Heart right ventricle (tissue), 16 donors: ENCODE data around the gene TAF5L. TPM values are rescaled to one million over a fixed set of nuclear protein-coding genes. Genes with fewer than 3 reads are reported as not detected.
A peak's percentile ranks its signal among the peaks of the same experiment; 100 is the strongest.

Experiments
- ATAC-seq, 8 donors: fragments of 200-7000 bp; cut with Tn5 transposase; one replicate each; pipeline ENCODE4 v1.9.1; 2020; ENCODE audit warnings: mild to moderate bottlenecking in 8 of 8, moderate library complexity in 8 of 8, moderate number of reproducible peaks in 1 of 8
- DNase-seq, 2 donors: peaks; one replicate each; pipeline ENCODE4 v3.0.0-alpha.2; 2020
- H3K27ac ChIP-seq, 10 donors: fragments of 200-600 bp; sonication (generic) in 2 of 10; one replicate each; pipeline versions ENCODE4 v1.5.0 to v1.8.0; 2020 to 2022; ENCODE audit warnings: mild to moderate bottlenecking in 3 of 10
- H3K27me3 ChIP-seq, 7 donors: fragments of 200-600 bp; one replicate each; pipeline ENCODE4 v1.8.0; 2021 to 2022; ENCODE audit warnings: mild to moderate bottlenecking in 2 of 7
- H3K36me3 ChIP-seq, 9 donors: fragments of 200-600 bp; sonication (generic) in 1 of 9; one replicate each; pipeline versions ENCODE4 v1.5.0 to v1.8.0; 2020 to 2022; ENCODE audit warnings: mild to moderate bottlenecking in 2 of 9
- H3K4me1 ChIP-seq, 9 donors: fragments of 200-600 bp; sonication (generic) in 1 of 9; one replicate each; pipeline versions ENCODE4 v1.5.0 to v1.8.0; 2020 to 2022; ENCODE audit warnings: mild to moderate bottlenecking in 4 of 9
- H3K4me3 ChIP-seq, 10 donors: fragments of 200-600 bp; sonication (generic) in 2 of 10; one replicate each; pipeline versions ENCODE4 v1.5.0 to v1.8.0; 2020 to 2022; ENCODE audit warnings: mild to moderate bottlenecking in 7 of 10, moderate library complexity in 2 of 10
- H3K9me3 ChIP-seq, 11 donors: fragments of 200-600 bp in 10 of 11; sonication (generic) in 2 of 11; one replicate each; pipeline versions ENCODE4 v1.5.0 to v1.8.0; 2013 to 2022; ENCODE audit warnings: mild to moderate bottlenecking in 2 of 11, control low read depth in 1 of 11, moderate library complexity in 1 of 11
- WGBS, 2 donors: extraction: QIAGEN DNeasy Blood & Tissue Kit; methylation state at CpG; one replicate each; pipeline ENCODE4 v1.1.7; 2013; ENCODE audit warnings: inconsistent platforms in 1 of 2; 5-methylcytosine and 5-hydroxymethylcytosine counted together
- intact Hi-C, 10 donors: fragments of 100-400 bp; cut with DNase I; formaldehyde crosslinking; loops; one replicate each; pipeline versions ENCODE4 v1.11.1 to v1.14.2; 2022
- polyA plus RNA-seq, 2 donors: library from polyadenylated mRNA; stranded (reverse); fragments of 200-250 nt; gene quantifications; one replicate each; pipeline ENCODE4 v1.2.3, GENCODE V29; 2013
- total RNA-seq, 10 donors: library from RNA; stranded (reverse); fragmentation: NEBNext Ultra II Directional in 3 of 10; extraction: Animal tissue kit (Norgen Biotek cat#: 25700) in 3 of 10; gene quantifications; one replicate each; pipeline versions ENCODE4 v1.2.1 to v1.2.4, GENCODE V29; 2021 to 2023
- TF ChIP-seq, protein P1 (sequence below), 9 donors: fragments of 200-600 bp; sonication (generic) in 2 of 9; IDR thresholded peaks; one replicate each; pipeline versions ENCODE4 v1.5.0 to v1.8.0; 2021 to 2022; ENCODE audit warnings: antibody characterized with exemption in 9 of 9, mild to moderate bottlenecking in 5 of 9, moderate library complexity in 1 of 9
- donor health status: Arrhythmogenic right ventricular cardiomyopathy.
- donor health status: ischemic (EF 13 %, LVEDD 7.1; RV severe dilation, severe dysfunction).
- donor health status: healthy with polysubstance abuse.
- donor health status: DM: no; HTN: yes; CAD: no.
- donor health status: DM: no; HTN: no; CAD: no.
- donor health status: ischemic (EF 25% LVEDD 6.9; RV normal size, moderate dysfunction).
- donor health status: ischemic (EF 25% LVEDD 5.7; RV mildly dilated, moderate dysfunction).
- donor health status: healthy.
- donor health status: DM: yes; HTN: yes; CAD: no.
- donor health status: Ischemic cardiomyopathy.
- donor health status: ischemic (EF 35%, LVEDD 5.7; RV mildly dilated, moderate dysfunction).
- donor health status: nonischemic (EF 11% LVEDD 7.7; RV severe dilation, severe dysfunction).
- donor health status: DM: yes; HTN: yes; CAD: no.
- donor health status: PGD.
- donor health status: ischemic (EF 29% LVEDD 5.4; RV normal size, mild dysfunction).
- donor health status: nonischemic (EF 23%, LVEDD 6.1; RV moderate dilation, normal function).

The TAF5L gene
- total and polyA plus RNA-seq, 12 donors, result 6.0 to 13.7 (median 10.9) TPM

GRCh38 chr1:229557913-229558414 lies 68.0 kb downstream of the TAF5L start:
- ATAC-seq, result peak in 7 of 8 donors; percentile 0 to 21 (median 9)
- 0 to 1% methylated on average over 49 to 59 of the region's 59 CpGs for WGBS, 2 donors
- H3K9me3 ChIP-seq, result no peaks in the 10 kb centered on the region
- no peaks in the 10 kb centered on the region for H3K27me3 ChIP-seq
- intact Hi-C loops, result loop anchor here in 8 of 10 donors (1.0 to 10.0 kb wide), 9 partner anchors 39 to 747 kb away; partner anchors contain the start of genes TAF5L (in 6 of the 8) and URB2 (in 6 of the 8)
- peak overlapping the region; percentile 73 to 99 (median 92) for H3K27ac ChIP-seq
- peaks cover 0 to 6% (median 0%) of the 10 kb centered on the region in 9 donors for H3K36me3 ChIP-seq
- DNase-seq, result peak; percentile 24 to 49
- H3K4me1 ChIP-seq, result peaks cover 0 to 52% (median 32%) of the 10 kb centered on the region in 9 donors
- H3K4me3 ChIP-seq, result peak overlapping the region; percentile 76 to 96 (median 83)
- TF ChIP-seq, protein P1, sequence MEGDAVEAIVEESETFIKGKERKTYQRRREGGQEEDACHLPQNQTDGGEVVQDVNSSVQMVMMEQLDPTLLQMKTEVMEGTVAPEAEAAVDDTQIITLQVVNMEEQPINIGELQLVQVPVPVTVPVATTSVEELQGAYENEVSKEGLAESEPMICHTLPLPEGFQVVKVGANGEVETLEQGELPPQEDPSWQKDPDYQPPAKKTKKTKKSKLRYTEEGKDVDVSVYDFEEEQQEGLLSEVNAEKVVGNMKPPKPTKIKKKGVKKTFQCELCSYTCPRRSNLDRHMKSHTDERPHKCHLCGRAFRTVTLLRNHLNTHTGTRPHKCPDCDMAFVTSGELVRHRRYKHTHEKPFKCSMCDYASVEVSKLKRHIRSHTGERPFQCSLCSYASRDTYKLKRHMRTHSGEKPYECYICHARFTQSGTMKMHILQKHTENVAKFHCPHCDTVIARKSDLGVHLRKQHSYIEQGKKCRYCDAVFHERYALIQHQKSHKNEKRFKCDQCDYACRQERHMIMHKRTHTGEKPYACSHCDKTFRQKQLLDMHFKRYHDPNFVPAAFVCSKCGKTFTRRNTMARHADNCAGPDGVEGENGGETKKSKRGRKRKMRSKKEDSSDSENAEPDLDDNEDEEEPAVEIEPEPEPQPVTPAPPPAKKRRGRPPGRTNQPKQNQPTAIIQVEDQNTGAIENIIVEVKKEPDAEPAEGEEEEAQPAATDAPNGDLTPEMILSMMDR (IDR thresholded peaks at IDR 0.05), result peak in 7 of 9 donors; percentile 4 to 46 (median 18)

- H3K4me1 ChIP-seq, result peaks cover 0 to 53% (median 31%) of the 10 kb centered on the region in 9 donors
- H3K27me3 ChIP-seq, result no peaks in the 10 kb centered on the region
- WGBS, 2 donors, result 43 to 50% methylated on average over 5 of the region's 5 CpGs
- DNase-seq, result no peak
- no peaks in the 10 kb centered on the region for H3K9me3 ChIP-seq
- no peak for ATAC-seq
- peak overlapping the region in 9 of 10 donors; percentile 73 to 99 (median 93) for H3K27ac ChIP-seq
- peaks cover 0 to 6% (median 0%) of the 10 kb centered on the region in 9 donors for H3K36me3 ChIP-seq
- TF ChIP-seq, protein P1 (IDR thresholded peaks at IDR 0.05), result no peak
- intact Hi-C loops, result loop anchor here in 6 of 10 donors (2.0 to 10.0 kb wide), 6 partner anchors 40 to 747 kb away; partner anchors contain the start of genes TAF5L (in 4 of the 6) and URB2 (in 4 of the 6)
- H3K4me3 ChIP-seq, result peak overlapping the region; percentile 76 to 96 (median 83)
Measured at GRCh38 chr1:229557200-229557850, 68.6 kb downstream of the TAF5L start.

- ATAC-seq, result no peak
- intact Hi-C loops, result loop anchor here in 6 of 10 donors (5.0 to 10.0 kb wide), 5 partner anchors 42 to 750 kb away; partner anchors contain the start of genes TAF5L (in 3 of the 6) and URB2 (in 3 of the 6)
- peaks cover 0 to 68% (median 37%) of the 10 kb centered on the region in 9 donors for H3K4me1 ChIP-seq
- DNase-seq, result no peak
- no peaks in the 10 kb centered on the region for H3K27me3 ChIP-seq
- no peak overlapping the region for H3K4me3 ChIP-seq
- no peaks in the 10 kb centered on the region for H3K9me3 ChIP-seq
- TF ChIP-seq, protein P1 (IDR thresholded peaks at IDR 0.05), result no peak
- 75 to 76% methylated on average over 10 of the region's 10 CpGs for WGBS, 2 donors
- H3K27ac ChIP-seq, result no peak overlapping the region
- H3K36me3 ChIP-seq, result peaks cover 0 to 6% (median 0%) of the 10 kb centered on the region in 9 donors
Measured at GRCh38 chr1:229554886-229555621, 70.9 kb downstream of the TAF5L start.

DNA sequence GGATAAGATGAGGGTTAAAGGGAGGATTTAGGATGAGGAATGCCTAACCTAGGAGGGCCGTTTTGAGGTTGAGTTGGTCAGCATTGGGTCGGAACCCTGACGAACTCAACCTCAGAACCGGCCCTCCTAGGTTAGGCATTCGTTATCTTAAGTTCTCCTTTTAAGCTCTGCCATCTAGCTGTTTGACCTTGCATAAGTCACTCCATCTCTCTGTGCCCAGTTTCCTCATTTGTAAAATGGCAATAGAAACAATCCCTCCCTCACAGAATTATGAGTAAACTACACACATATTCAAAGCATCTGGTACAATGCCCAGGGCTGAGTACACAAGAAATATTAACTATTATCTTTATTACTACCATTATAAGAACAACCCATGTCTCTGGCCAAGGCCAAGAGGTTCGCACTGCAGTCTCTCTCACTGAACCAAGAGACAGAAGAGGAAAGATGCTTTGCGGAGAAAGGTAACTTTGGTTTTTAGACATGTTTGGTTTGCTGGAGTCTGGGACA lies 72.2 kb downstream of the TAF5L start:
- intact Hi-C loops, result loop anchor here in 3 of 10 donors (10.0 kb wide), 3 partner anchors 71 to 751 kb away; partner anchors contain the start of genes TAF5L (in 1 of the 3) and URB2 (in 1 of the 3)
- peaks cover 0 to 67% (median 37%) of the 10 kb centered on the region in 9 donors for H3K4me1 ChIP-seq

More for the DNA sequence above, 72.2 kb downstream of the TAF5L start:
- TF ChIP-seq, protein P1 (IDR thresholded peaks at IDR 0.05), result no peak
- Histone ChIP-seq H3K36me3 (peaks cover 0 to 14% (median 3%) of the 10 kb centered on the region in 9 donors), H3K4me3 (no peak overlapping the region), H3K9me3 (no peaks in the 10 kb centered on the region), H3K27me3 (no peaks in the 10 kb centered on the region), H3K27ac (no peak overlapping the region)
- 91 to 94% methylated on average over 7 of the region's 7 CpGs for WGBS, 2 donors
- DNase-seq, result no peak
- no peak for ATAC-seq
